Measurements from ENCODE around the gene PFDN1. TPM values are rescaled to one million over a fixed set of nuclear protein-coding genes. Genes with fewer than 3 reads are reported as not detected.

PFDN1 gene
- total RNA-seq (2014; rRNA removed; shearing (Covaris generic); ENCODE audit: low replicate concordance), result 28.2 and 49.8 TPM in 2 replicates

GRCh38 chr5:140302786-140303639 lies at the start of gene PFDN1:
Gene PFDN1, minus strand, starts transcription at chr5:140303101. Its CDS starts 28 bp downstream, at chr5:140303073.
- no peaks in the 10 kb centered on the region for H4K20me1 ChIP-seq (ENCODE audit: insufficient read depth, low read depth, low read length)
- peaks cover 4% of the 10 kb centered on the region; the same call in 1 of the 2 replicates for H3K36me3 ChIP-seq (ENCODE audit: insufficient read depth, low read length)
- peaks cover 16% of the 10 kb centered on the region for H3K4me1 ChIP-seq (ENCODE audit: low read length)
- DNase-seq, result peak; percentile 97
- H3K9me3 ChIP-seq (ENCODE audit: low read length), result no peaks in the 10 kb centered on the region
- H3K79me2 ChIP-seq (ENCODE audit: low read length), result peaks cover 34% of the 10 kb centered on the region
- peak within 1 kb of the TSS; percentile 90 for H3K4me2 ChIP-seq (ENCODE audit: low read depth, low read length, poor library complexity, severe bottlenecking)
- H3K9ac ChIP-seq (ENCODE audit: low read length), result peak within 1 kb of the TSS; percentile 82
- H3K9me2 ChIP-seq (replicated peaks; ENCODE audit: insufficient read depth, low read length), result no peaks in the 10 kb centered on the region
- no peaks in the 10 kb centered on the region for H3K27me3 ChIP-seq (ENCODE audit: low read length)
- H3K4me3 ChIP-seq (ENCODE audit: low read length), result peak within 1 kb of the TSS; percentile 85
- no peak within 1 kb of the TSS for H3K27ac ChIP-seq (ENCODE audit: low read length)
- peak within 1 kb of the TSS; percentile 95 for H2AFZ ChIP-seq (ENCODE audit: low read length)

- H3K79me2 ChIP-seq (ENCODE audit: low read length), result no peaks in the 10 kb centered on the region
- H3K36me3 ChIP-seq (ENCODE audit: insufficient read depth, low read length), result no peaks in the 10 kb centered on the region
- H3K27me3 ChIP-seq (ENCODE audit: low read length), result no peaks in the 10 kb centered on the region
- no peaks in the 10 kb centered on the region for H3K9me3 ChIP-seq (ENCODE audit: low read length)
- H3K4me1 ChIP-seq (ENCODE audit: low read length), result peaks cover 8% of the 10 kb centered on the region
- H3K4me3 ChIP-seq (ENCODE audit: low read length), result no peak overlapping the region
- no peak overlapping the region for H3K9ac ChIP-seq (ENCODE audit: low read length)
- H3K4me2 ChIP-seq (ENCODE audit: low read depth, low read length, poor library complexity, severe bottlenecking), result no peak overlapping the region
- H3K27ac ChIP-seq (ENCODE audit: low read length), result no peak overlapping the region
- no peak overlapping the region for H2AFZ ChIP-seq (ENCODE audit: low read length)
- no peaks in the 10 kb centered on the region for H3K9me2 ChIP-seq (replicated peaks; ENCODE audit: insufficient read depth, low read length)
- peak; percentile 91 for DNase-seq
- no peaks in the 10 kb centered on the region for H4K20me1 ChIP-seq (ENCODE audit: insufficient read depth, low read depth, low read length)
Measured at GRCh38 chr5:140351609-140352334, 48.9 kb upstream of the PFDN1 start.

GRCh38 chr5:140349244-140349643 lies 46.3 kb upstream of the PFDN1 start:
- Histone ChIP-seq H3K9me2 (replicated peaks; ENCODE audit: insufficient read depth, low read length) (no peaks in the 10 kb centered on the region), H3K9ac (ENCODE audit: low read length) (no peak overlapping the region), H4K20me1 (ENCODE audit: insufficient read depth, low read depth, low read length) (no peaks in the 10 kb centered on the region), H3K27me3 (ENCODE audit: low read length) (no peaks in the 10 kb centered on the region), H3K4me3 (ENCODE audit: low read length) (no peak overlapping the region), H3K36me3 (ENCODE audit: insufficient read depth, low read length) (no peaks in the 10 kb centered on the region), H3K9me3 (ENCODE audit: low read length) (no peaks in the 10 kb centered on the region), H2AFZ (ENCODE audit: low read length) (no peak overlapping the region), H3K79me2 (ENCODE audit: low read length) (no peaks in the 10 kb centered on the region), H3K27ac (ENCODE audit: low read length) (no peak overlapping the region), H3K4me1 (ENCODE audit: low read length) (peaks cover 13% of the 10 kb centered on the region), H3K4me2 (ENCODE audit: low read depth, low read length, poor library complexity, severe bottlenecking) (no peak overlapping the region)
- DNase-seq, result no peak

GRCh38 chr5:140348104-140348503 lies 45.2 kb upstream of the PFDN1 start:
- no peaks in the 10 kb centered on the region for H3K79me2 ChIP-seq (ENCODE audit: low read length)
- no peaks in the 10 kb centered on the region for H3K27me3 ChIP-seq (ENCODE audit: low read length)
- no peak overlapping the region for H3K4me3 ChIP-seq (ENCODE audit: low read length)
- no peak for DNase-seq
- no peaks in the 10 kb centered on the region for H3K9me2 ChIP-seq (replicated peaks; ENCODE audit: insufficient read depth, low read length)
- H3K27ac ChIP-seq (ENCODE audit: low read length), result no peak overlapping the region
- no peaks in the 10 kb centered on the region for H3K36me3 ChIP-seq (ENCODE audit: insufficient read depth, low read length)
- H3K9me3 ChIP-seq (ENCODE audit: low read length), result no peaks in the 10 kb centered on the region
- no peak overlapping the region for H3K9ac ChIP-seq (ENCODE audit: low read length)
- H3K4me2 ChIP-seq (ENCODE audit: low read depth, low read length, poor library complexity, severe bottlenecking), result no peak overlapping the region
- H2AFZ ChIP-seq (ENCODE audit: low read length), result no peak overlapping the region
- H4K20me1 ChIP-seq (ENCODE audit: insufficient read depth, low read depth, low read length), result no peaks in the 10 kb centered on the region
- H3K4me1 ChIP-seq (ENCODE audit: low read length), result peaks cover 13% of the 10 kb centered on the region

GRCh38 chr5:140347360-140347759 lies 44.5 kb upstream of the PFDN1 start:
- Histone ChIP-seq H3K27me3 (ENCODE audit: low read length) (no peaks in the 10 kb centered on the region), H3K4me2 (ENCODE audit: low read depth, low read length, poor library complexity, severe bottlenecking) (peak overlapping the region; percentile 90), H4K20me1 (ENCODE audit: insufficient read depth, low read depth, low read length) (no peaks in the 10 kb centered on the region), H3K9me3 (ENCODE audit: low read length) (no peaks in the 10 kb centered on the region), H3K9ac (ENCODE audit: low read length) (peak overlapping the region; percentile 57), H3K4me1 (ENCODE audit: low read length) (peaks cover 16% of the 10 kb centered on the region), H2AFZ (ENCODE audit: low read length) (peak overlapping the region; percentile 77), H3K27ac (ENCODE audit: low read length) (no peak overlapping the region), H3K9me2 (replicated peaks; ENCODE audit: insufficient read depth, low read length) (no peaks in the 10 kb centered on the region), H3K79me2 (ENCODE audit: low read length) (no peaks in the 10 kb centered on the region), H3K4me3 (ENCODE audit: low read length) (peak overlapping the region; percentile 62), H3K36me3 (ENCODE audit: insufficient read depth, low read length) (no peaks in the 10 kb centered on the region)
- DNase-seq, result no peak

GRCh38 chr5:140346348-140347221 lies 43.7 kb upstream of the PFDN1 start, which contains the start of gene HBEGF:
Gene HBEGF, minus strand, starts transcription at chr5:140346603. Its CDS starts 275 bp downstream, at chr5:140346328.
- no peaks in the 10 kb centered on the region for H3K9me3 ChIP-seq (ENCODE audit: low read length)
- no peaks in the 10 kb centered on the region for H3K27me3 ChIP-seq (ENCODE audit: low read length)
- DNase-seq, result peak; percentile 85
- H3K9ac ChIP-seq (ENCODE audit: low read length), result peak within 1 kb of the TSS; percentile 57
- no peaks in the 10 kb centered on the region for H3K9me2 ChIP-seq (replicated peaks; ENCODE audit: insufficient read depth, low read length)
- no peaks in the 10 kb centered on the region for H3K79me2 ChIP-seq (ENCODE audit: low read length)
- no peaks in the 10 kb centered on the region for H4K20me1 ChIP-seq (ENCODE audit: insufficient read depth, low read depth, low read length)
- no peak within 1 kb of the TSS for H3K27ac ChIP-seq (ENCODE audit: low read length)
- no peaks in the 10 kb centered on the region for H3K36me3 ChIP-seq (ENCODE audit: insufficient read depth, low read length)
- H3K4me3 ChIP-seq (ENCODE audit: low read length), result peak within 1 kb of the TSS; percentile 62
- H2AFZ ChIP-seq (ENCODE audit: low read length), result peak within 1 kb of the TSS; percentile 77
- peaks cover 22% of the 10 kb centered on the region for H3K4me1 ChIP-seq (ENCODE audit: low read length)
- peak within 1 kb of the TSS; percentile 90 for H3K4me2 ChIP-seq (ENCODE audit: low read depth, low read length, poor library complexity, severe bottlenecking)

GRCh38 chr5:140345919-140346347 lies 43.0 kb upstream of the PFDN1 start:
- H3K27me3 ChIP-seq (ENCODE audit: low read length), result no peaks in the 10 kb centered on the region
- H3K79me2 ChIP-seq (ENCODE audit: low read length), result no peaks in the 10 kb centered on the region
- peak overlapping the region; percentile 90 for H3K4me2 ChIP-seq (ENCODE audit: low read depth, low read length, poor library complexity, severe bottlenecking)
- H4K20me1 ChIP-seq (ENCODE audit: insufficient read depth, low read depth, low read length), result no peaks in the 10 kb centered on the region
- peaks cover 23% of the 10 kb centered on the region for H3K4me1 ChIP-seq (ENCODE audit: low read length)
- peak overlapping the region; percentile 77 for H2AFZ ChIP-seq (ENCODE audit: low read length)
- peak overlapping the region; percentile 57 for H3K9ac ChIP-seq (ENCODE audit: low read length)
- H3K4me3 ChIP-seq (ENCODE audit: low read length), result peak overlapping the region; percentile 62
- H3K27ac ChIP-seq (ENCODE audit: low read length), result no peak overlapping the region
- no peaks in the 10 kb centered on the region for H3K9me3 ChIP-seq (ENCODE audit: low read length)
- DNase-seq, result no peak
- H3K9me2 ChIP-seq (replicated peaks; ENCODE audit: insufficient read depth, low read length), result no peaks in the 10 kb centered on the region
- H3K36me3 ChIP-seq (ENCODE audit: insufficient read depth, low read length), result no peaks in the 10 kb centered on the region

Data from Karpas-422 (cell line).